ENCODE results near the gene CABLES2. TPM values are rescaled to one million over a fixed set of nuclear protein-coding genes. Genes with fewer than 3 reads are reported as not detected.

CABLES2 gene
- total and polyA plus RNA-seq, 9 donors, result 2.7 to 7.0 (median 4.7) TPM

- intact Hi-C loops (cut with DNase I), result no loop called here
- Histone ChIP-seq H3K4me1 (ENCODE audit: insufficient read depth) (peaks cover 17% of the 10 kb centered on the region), H3K4me3 (no peak overlapping the region)
Measured at GRCh38 chr20:62358171-62359042, 48.7 kb downstream of the CABLES2 start.

DNA sequence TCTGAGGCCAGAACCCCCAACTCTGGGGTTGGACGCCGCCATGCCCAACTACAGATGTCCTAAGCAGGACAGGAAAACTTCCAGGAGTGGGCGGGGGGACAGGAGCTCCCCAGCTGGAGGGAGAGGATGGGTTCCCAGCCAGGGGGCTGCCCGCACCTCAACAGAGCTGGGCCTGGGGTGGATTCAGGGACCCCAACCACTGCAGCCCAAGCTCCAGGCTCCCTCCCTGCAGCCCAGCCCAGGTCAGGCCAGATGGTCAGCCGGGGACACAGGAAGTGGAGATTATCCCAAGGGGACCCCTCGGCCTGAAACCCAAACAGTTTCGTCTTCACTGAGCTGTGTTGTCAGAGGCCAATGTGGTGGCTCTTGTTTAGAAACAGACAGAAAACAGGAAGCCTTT, 49.4 kb downstream of the CABLES2 start:
- Histone ChIP-seq H3K27me3 (no peaks in the 10 kb centered on the region), H3K4me1 (ENCODE audit: insufficient read depth) (peaks cover 17% of the 10 kb centered on the region), H3K27ac (no peak overlapping the region), H3K4me3 (no peak overlapping the region), H3K36me3 (no peaks in the 10 kb centered on the region), H3K9me3 (no peaks in the 10 kb centered on the region)
- TF ChIP-seq EP300 (IDR thresholded peaks at IDR 0.05), result no peak
- no peak for TF ChIP-seq CTCF (IDR thresholded peaks at IDR 0.05)
- TF ChIP-seq POLR2A (IDR thresholded peaks at IDR 0.05), result no peak
- intact Hi-C loops (cut with DNase I), result no loop called here
- WGBS, 3 donors, result 44 to 65% (median 57%) methylated on average over 7 of the region's 7 CpGs
- peak in 2 of 5 donors; percentile 25 to 35 for DNase-seq

More at GRCh38 chr20:62358171-62359042, 48.7 kb downstream of the CABLES2 start:
- WGBS, 3 donors, result 61 to 73% (median 65%) methylated on average over 21 to 24 of the region's 24 CpGs
- H3K27ac ChIP-seq, result peak overlapping the region in 1 of 2 donors; percentile 20
- TF ChIP-seq CTCF (IDR thresholded peaks at IDR 0.05) (no peak), EP300 (IDR thresholded peaks at IDR 0.05) (no peak), POLR2A (IDR thresholded peaks at IDR 0.05) (no peak)
- H3K9me3 ChIP-seq, result no peaks in the 10 kb centered on the region
- no peaks in the 10 kb centered on the region for H3K27me3 ChIP-seq
- H3K36me3 ChIP-seq, result no peaks in the 10 kb centered on the region
- DNase-seq, result peak in 2 of 5 donors; percentile 35

DNA sequence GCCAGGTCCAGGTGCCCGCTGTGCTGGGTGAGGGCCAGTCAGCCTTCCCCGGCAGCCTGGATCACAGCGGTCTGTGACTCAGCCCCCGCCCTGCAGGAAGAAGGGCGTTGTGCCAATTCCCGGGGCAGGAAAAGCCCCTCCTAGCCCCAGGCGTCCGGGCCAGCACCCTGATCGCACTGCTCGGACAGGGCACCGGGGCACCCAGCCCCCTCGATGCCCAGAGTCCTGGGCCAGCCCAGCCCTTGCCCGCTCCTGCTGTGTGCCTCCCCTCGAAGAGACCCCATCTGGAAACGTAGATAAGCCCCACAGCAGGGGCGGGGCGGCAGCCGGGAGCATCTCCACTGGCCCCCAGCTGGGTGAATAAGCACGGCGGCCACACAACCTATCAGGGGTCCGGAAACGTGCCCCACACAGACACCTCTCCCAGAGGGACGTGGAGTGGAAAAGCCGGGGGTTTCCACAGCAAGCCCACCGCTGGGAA, 49.9 kb downstream of the CABLES2 start:
- Histone ChIP-seq H3K9me3 (no peaks in the 10 kb centered on the region), H3K27me3 (no peaks in the 10 kb centered on the region), H3K4me1 (ENCODE audit: insufficient read depth) (peaks cover 17% of the 10 kb centered on the region), H3K4me3 (no peak overlapping the region), H3K27ac (peak overlapping the region in 1 of 2 donors; percentile 68), H3K36me3 (no peaks in the 10 kb centered on the region)
- intact Hi-C loops (cut with DNase I), result no loop called here
- DNase-seq, result peak; percentile 67 to 79 (median 74)
- 8 to 21% (median 10%) methylated on average over 21 to 25 of the region's 25 CpGs for WGBS, 3 donors
- TF ChIP-seq POLR2A (IDR thresholded peaks at IDR 0.05), result no peak
- no peak for TF ChIP-seq CTCF (IDR thresholded peaks at IDR 0.05)
- no peak for TF ChIP-seq EP300 (IDR thresholded peaks at IDR 0.05)

- Histone ChIP-seq H3K27ac (peak overlapping the region in 1 of 2 donors; percentile 68), H3K27me3 (no peaks in the 10 kb centered on the region), H3K36me3 (no peaks in the 10 kb centered on the region), H3K9me3 (no peaks in the 10 kb centered on the region), H3K4me3 (peak overlapping the region; percentile 6), H3K4me1 (ENCODE audit: insufficient read depth) (peaks cover 17% of the 10 kb centered on the region)
- WGBS, 3 donors, result 33 to 39% (median 38%) methylated on average over 17 of the region's 17 CpGs
- intact Hi-C loops (cut with DNase I), result no loop called here
- TF ChIP-seq CTCF (IDR thresholded peaks at IDR 0.05), result no peak
- TF ChIP-seq EP300 (IDR thresholded peaks at IDR 0.05), result no peak
- TF ChIP-seq POLR2A (IDR thresholded peaks at IDR 0.05), result no peak
- DNase-seq, result no peak
Measured at GRCh38 chr20:62356589-62357186, 50.4 kb downstream of the CABLES2 start.
